Measurements from ENCODE around the gene MPP7.

GRCh38 chr10:28285816-28286215, 17.0 kb downstream of the MPP7 start:
- no peak for TF ChIP-seq GATA2 (IDR thresholded peaks at IDR 0.05; ENCODE audit: low read depth, low read length)
- no peak for TF ChIP-seq GATA3 (IDR thresholded peaks at IDR 0.05; ENCODE audit: low read depth, low read length)

Data from SH-SY5Y (cell line).